NCI-H128 (cell line): ENCODE data around the gene NAB2.
"Not testable (repeated sequence)": the region's sequence is repeated elsewhere in the genome, so short reads cannot be mapped to it uniquely, and the experiment has no call there.

Experiments
- DNase-seq: peaks from one replicate; lab custom pipeline; 2025; ENCODE audit not compliant: unreplicated experiment; lab: John Stamatoyannopoulos, UW

The NAB2 gene

DNA sequence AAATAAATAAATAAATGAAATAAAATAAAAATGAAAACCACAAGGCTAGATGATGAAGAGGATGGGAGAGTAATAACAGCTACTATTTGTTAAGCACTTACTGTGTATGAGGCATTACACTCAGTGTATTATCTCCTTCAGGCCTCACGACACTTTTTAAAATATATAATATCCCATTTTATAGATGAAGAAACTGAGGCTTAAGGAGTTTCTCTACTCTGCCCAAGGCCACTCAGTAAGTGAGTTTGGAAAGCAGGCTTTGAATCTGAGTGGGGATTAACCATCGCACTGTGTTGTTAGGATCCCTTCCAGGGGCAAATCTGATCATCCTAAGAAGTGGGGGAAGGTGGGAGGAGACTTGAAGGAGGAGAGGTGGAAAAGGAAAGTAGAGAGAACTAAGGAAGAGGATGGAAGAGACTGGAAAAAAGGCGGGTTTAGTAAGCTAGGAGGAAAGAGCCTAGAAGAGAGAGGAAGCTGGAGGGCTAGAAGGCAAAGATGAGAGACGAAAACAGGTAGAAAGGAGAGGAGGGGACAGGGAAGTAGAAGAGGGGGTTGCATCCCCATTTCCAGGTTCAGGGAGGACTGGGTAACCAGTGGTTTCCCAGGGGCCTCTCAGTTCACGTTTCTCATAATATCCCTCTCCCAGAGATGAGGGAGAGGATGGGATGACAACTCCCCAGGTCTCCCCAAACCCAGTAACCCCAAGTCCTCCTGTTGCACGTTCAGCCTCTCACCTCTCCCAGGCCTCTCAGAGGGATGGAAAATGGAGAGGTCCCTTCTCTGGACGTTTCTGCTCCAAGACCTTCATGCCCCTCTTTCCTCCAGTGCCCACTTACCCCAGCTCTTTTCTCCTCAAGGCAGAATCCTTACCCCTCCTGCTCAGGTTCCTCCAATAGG, 20.5 kb downstream of the NAB2 start:
- no peak for DNase-seq

DNA sequence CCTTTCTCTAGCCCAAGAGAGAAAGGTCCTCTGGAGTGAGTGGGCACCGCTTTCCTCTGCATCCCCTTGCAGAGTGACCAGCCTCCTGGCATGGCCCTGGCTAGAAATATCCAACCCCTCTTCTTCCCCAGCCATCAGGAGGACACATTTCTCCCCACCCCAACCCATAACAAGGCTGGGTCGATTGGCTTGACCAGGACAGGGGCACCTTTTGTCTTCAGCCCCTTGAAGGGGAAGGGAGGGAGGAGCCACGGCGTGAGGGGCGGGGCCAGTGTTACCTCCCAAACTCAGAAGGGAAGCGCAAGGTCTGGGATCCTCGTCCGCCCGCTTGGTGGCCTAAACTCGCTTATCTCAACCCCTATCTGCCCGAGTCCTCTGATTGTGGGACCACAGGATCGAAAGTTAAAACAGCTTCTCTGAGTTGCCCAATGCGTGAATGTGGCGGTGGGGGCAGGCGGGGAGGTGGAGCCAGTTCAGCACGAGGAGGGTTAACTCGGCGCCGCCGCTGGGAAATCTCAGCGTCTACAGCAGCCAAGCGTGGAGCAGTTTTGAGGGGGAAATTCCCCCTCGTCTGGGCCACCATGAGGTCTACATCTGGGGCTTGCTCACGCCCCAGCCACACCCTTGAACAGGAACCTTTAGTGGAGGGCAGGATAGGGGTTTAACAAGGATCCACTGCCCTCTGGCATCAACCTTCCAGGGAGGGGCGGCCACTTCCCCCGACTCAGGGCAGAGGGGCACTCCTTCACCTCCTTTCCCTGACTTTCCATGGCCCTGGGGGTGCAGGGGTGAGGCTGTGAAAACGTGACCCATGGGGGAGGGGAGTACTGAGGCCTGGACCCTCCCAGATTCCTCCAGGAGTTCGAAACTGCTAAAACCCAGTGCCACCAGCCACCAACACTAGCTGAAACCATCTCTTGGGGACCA, 21.5 kb downstream of the NAB2 start:
- DNase-seq, result no peak

DNA sequence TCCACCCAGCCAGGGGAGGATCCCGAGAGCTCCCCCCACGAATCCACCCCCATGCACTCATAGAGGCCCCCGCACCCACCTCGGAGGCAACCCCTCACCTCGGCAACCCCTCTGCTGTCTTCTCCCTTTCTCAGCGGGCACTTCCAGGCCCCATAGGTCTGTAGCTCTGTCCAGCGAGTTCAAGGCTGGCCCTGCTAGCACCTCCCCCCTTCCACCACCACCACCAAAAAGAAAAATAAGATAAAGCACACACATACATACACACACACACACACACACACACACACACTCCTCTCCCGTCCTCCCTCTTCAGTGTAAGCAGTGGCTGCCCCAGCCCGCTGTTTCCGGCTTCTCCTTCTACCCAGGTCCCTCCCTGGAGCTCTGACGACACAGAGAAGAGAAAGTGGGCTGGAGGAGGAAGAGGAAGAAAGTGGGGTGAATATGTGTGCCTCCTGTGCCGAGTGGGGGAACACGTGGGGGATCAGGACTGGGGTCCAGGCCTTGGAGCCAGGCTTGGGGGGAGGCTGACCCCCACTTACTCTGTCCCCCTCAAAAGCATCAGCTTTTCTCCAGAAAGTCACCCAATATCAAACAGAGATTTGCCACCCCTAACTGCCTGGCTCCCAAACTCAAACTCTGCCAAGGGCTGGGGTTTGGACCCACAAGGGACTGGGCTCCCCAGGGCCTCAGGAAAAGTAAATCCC, 22.3 kb downstream of the NAB2 start, which contains the start of gene STAT6:
Gene STAT6 (minus strand): TSS at position 332 of the 704 bp plus-strand sequence. CDS start 3,084 bp downstream, outside the sequence.
- no peak for DNase-seq

DNA sequence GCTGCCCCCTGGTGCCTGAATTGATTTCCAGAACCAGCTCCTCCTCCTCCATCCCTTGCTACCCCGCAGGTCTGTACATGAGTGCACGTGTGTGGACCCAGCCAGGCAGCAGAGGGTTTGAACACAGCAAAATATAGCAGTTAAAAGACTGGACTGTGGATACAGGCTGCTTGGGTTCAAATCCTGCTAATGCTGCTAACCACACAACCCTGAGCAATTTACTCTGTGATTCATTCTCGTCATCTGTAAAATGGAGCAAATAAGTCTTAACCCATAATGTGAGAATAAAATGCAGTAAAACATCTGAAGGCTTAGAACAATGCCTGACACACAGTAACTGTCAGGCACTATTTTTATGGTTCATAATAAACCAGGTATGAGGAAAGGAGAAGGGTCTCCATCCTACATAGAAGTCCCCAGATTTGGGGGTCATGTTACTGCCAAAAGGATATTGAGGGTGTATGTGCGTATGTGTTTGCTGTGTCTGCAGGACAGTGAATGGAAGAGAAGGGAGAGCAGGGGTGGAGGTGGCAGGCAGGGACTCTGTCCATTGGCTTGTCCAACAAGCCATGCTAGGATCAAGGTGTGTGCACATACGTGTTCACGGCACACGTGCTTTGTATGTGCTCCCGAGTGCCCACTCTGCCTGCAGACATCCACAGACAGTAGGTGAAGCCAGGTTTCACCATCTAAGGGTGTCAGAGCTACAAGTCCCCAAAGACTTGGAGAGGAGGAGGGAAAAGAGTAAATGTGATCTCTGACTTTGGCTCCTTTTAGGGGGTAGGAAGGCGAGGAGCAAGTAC, 23.8 kb downstream of the NAB2 start:
- no peak for DNase-seq

DNA sequence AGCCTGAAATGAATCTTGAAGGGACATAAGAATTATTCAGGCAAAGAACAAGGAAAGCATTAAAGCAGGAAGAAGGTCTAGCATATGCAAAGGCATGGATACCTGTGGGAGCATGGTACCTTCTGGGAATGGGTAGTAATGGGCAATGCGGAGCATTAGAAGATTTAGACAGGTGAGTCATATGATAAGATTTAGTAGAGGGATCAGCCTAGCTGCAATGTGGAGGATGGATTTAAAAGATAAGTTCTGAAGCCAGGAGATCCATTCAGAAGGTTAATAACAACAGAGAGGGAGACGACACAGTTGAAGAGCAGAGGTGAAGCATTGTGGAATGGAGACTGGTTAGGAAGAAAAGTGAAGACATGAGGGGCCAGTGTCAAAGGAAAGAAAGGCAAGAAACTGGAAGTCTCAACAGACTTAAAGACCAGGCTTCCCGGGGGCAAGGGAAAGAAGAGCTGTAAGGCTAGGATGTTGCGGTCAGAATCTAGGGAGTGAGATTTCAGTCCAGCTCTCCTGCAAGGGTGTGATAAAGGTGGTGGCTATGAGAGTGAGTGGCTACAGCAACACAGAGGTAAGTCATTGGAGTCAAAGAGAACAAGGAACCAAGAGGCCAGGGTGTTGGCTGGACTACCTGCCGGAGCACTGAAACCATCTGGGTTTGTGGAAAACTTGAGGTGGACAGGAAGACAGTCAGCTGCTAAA, 27.8 kb downstream of the NAB2 start:
- DNase-seq, result no peak

DNA sequence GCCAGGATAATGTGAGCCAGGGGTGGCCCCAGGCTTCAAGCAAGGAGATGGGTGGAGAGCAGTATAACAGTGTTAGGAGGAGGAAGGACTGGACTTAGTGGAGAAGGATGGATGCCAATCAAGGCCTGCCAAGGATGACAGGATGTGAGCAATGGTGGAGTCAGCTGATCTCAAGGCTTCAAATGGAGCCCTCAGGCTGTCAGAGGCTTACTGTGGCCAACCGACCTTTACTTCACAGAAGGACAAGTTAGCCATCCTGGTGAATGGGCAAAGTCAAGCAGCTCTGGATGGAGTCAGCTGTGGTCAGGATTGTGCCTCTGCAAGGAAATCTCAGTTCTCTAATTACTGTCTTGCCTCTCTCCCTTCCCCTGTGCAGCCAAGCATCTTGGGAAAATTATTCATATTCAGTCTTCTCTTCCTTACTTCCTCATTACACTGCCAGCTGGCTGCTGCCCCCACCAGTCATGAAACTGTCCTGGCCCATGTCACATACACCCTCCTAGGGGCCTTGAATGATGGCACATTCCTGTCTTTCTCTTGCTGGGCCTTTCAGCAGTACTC, 29.9 kb downstream of the NAB2 start:
- no peak for DNase-seq

DNA sequence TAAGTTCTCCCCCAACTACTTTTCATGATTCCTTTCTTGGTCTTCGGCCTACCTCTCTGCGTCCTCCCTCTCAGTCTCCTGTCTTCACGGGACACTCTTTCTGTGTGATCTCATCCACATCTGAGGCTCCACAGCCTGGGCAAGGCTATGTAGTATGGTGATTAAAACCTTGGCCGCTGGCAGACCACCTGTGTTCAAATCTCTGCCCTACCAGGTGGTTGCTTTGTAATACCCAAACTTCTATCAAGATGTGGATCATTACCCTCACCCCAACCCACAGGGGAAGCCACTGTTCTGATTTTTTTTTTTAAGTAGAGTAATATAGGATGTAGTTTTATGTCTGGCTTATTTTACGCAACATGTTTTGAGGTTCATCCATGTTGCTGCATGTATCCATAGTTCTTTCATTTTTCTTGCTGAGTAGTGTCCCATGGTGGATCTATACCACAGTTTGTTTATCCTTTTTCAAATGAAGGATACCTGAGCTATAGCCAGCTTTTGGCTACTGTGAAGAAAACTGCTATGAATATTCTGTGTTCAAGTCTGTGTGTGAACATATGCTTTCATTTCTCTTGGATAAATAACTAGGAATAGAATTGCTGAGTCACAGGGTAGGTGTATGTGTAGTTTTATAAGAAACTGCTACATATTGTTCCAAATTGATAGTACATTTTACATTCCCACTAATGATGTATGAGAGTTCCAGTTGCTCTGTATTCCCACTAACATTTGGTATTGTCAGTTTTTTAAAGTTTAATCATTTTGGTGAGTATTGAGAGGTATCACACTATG, 30.6 kb downstream of the NAB2 start:
- DNase-seq, result no peak

DNA sequence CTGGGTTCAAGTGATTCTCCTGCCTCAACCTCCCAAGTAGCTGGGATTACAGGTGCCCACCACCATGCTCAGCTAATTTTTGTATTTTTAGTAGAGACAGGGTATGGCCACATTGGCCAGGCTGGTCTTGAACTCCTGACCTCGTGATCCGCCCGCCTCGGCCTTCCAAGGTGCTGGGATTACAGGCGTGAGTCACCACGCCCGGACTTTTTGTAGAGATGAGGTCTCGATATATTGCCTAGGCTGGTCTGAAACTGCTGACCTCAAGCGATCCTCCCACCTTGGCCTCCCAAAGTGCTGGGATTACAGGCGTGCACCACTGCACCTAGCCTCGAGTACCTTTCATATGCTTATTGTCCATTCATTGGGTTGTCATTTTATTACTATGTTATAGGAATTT, 31.8 kb downstream of the NAB2 start:
- DNase-seq, result not testable (repeated sequence)

DNA sequence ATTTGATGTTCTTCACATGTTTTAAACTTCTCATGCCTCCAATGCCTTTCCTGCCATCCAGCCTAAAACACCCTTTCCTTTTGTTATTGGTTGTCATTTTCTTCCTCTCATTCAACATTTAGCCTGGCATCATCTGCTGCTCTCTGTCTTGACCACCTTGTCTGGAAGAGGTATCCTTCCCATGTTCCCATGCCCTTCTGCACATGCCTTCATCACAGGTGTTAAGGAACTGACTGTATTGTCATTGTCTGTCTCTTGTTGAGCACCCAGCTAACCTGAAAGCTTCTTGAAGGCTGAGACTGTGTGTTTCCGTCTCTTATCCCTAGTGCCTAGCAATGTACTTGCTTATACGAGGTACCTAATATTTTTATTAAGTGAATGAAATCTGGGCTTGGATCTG, 34.9 kb downstream of the NAB2 start:
- DNase-seq, result no peak

DNA sequence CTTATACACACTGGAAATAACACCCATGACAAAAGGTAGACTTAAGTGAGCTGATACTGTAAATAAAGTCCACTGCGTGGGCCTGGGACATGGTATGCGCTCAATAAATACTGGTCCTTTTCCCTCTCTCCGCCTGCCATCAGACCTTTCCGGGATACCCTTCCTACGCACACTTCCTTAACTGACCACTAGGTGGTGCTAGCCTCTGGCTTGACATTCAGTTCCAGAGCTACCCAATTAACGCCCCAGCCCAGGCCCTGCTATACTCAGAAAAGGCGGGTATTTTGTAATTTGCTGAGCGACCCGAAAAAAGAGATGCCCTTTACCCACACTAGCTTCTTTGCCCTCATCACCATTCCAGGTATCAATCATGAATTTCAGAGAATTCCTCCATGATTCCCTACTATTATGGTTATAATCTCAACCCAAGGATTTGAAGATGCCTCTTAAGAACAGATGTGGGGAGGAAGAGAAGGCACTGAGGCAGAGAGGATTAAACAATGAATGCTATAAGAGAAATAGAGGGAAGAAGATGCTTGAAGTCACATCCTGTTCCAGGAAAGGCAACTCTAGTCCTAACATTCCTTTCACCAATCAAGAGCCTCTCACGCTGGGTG, 35.5 kb downstream of the NAB2 start:
- DNase-seq, result peak; percentile 60

DNA sequence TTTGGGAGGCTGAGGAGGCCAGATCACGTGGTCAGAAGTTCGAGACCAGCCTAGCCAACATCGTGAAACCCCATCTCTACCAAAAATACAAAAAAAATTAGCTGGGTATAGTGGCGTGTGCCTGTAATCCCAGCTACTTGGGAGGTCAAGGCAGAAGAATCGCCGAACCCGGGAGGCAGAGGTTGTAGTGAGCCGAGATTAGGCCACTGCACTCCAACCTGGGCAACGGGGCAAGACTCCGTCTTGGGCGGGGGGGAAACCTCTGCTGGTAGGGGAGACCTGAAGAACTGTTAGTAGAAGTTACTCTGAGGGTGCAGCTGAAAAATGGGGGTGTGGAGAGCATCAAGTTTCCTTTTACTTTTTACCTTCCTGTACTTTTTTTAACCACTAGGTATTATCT, 37.1 kb downstream of the NAB2 start:
- no peak for DNase-seq

DNA sequence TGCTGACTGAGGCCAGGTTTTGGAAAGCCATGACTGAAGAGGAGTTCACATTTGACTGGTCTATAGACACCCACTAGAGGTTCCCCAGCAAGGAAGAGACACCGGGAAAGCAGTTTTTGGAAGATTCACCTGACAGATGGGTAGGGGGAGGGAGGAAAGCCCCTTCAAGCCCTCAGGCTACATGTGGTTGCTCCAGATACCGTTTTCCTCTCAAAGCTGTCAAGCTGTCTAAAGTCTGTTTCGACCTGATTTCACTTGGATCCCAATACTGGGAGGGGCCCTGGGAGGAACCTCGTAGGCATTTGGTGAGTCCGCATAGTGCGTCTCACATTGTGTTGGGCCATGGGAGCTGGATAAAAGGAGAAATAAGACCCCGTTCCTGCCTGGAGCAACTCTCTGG, 37.6 kb downstream of the NAB2 start:
- DNase-seq, result no peak

DNA sequence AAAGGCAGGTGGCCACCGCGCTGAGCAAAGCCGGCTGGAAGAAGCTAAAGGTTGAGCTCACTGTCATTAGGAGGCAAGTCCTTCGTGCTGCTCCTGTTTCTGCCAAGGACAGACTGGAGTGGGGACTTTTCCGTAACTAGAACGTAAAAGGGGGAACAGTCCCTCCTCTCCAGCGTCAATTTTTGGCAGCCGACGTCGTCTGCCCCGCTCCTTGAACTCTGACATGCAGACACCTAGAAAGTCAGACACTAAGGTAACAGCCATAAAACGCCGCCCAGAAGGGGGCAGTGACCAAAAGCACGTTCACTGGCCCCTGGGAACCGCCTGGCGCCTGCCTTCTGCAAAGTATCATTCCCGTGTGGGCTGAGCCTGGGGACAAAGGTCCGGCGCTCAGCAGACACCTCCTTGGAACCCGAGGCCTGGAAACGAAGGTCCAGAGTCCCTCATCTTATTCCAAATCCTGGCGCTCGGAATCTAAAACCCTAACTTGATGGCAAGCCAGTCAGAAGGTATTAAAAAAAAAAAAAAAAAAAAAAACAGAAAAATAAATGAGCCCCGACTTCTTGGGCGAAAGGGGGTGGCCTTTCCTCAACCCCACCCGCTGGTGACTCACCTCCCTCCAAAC, 38.3 kb downstream of the NAB2 start:
- DNase-seq, result peak; percentile 17

DNA sequence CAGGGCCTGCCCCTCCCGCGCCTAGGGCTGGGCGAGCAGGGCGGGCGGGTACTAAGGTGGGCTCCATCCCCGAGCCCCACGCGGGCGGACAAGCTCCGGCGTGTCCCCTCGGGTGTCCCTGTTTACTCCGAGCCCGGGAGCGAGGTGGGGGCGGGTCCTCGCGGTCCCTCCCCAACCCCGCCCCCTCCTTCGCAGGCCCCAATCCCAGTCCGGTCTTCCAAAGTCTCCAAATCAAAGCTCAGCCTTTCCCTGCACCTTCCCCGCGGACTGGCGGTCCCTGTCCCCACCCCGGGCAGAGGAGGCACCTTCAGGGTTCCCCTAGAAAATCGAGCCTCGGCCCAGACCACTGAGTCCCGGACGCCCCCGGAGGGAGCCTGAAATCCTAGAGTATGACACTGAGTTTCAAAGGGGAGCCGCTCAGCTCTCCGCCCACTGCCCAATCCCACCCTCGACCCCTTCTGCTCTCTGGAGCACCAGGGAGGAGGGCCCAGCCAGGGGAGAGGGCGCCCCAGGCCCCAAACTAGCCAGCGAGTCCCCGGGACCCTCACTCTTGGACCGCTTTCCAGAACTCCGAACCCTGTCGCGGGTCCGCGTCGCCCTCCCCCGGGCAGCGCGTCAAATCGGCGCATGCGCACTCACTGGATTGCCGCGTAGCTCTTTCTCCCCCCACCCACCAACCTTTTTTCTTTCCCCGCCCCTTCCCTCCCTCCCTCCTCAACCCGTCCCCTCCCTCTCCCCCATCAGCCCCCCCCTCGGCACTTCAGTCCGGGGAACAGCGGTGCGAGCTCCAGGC, 39.0 kb downstream of the NAB2 start, which contains the start of gene LRP1:
Gene LRP1 (plus strand): TSS at position 758 of the 793 bp plus-strand sequence. CDS start 482 bp downstream, outside the sequence.
- peak; percentile 57 for DNase-seq

DNA sequence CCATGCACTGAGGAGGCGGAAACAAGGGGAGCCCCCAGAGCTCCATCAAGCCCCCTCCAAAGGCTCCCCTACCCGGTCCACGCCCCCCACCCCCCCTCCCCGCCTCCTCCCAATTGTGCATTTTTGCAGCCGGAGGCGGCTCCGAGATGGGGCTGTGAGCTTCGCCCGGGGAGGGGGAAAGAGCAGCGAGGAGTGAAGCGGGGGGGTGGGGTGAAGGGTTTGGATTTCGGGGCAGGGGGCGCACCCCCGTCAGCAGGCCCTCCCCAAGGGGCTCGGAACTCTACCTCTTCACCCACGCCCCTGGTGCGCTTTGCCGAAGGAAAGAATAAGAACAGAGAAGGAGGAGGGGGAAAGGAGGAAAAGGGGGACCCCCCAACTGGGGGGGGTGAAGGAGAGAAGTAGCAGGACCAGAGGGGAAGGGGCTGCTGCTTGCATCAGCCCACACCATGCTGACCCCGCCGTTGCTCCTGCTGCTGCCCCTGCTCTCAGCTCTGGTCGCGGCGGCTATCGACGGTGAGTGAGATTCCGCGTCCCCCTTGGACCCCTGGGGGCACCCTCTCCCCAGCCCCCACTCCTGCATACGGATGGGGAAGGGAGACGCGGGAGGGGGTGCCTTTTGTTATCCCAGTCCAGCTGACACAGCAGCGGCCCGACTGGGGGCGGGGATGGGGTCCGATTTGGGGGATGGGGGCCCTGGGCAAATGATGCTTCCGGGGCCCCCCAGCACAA, 39.8 kb downstream of the NAB2 start:
- no peak for DNase-seq

DNA sequence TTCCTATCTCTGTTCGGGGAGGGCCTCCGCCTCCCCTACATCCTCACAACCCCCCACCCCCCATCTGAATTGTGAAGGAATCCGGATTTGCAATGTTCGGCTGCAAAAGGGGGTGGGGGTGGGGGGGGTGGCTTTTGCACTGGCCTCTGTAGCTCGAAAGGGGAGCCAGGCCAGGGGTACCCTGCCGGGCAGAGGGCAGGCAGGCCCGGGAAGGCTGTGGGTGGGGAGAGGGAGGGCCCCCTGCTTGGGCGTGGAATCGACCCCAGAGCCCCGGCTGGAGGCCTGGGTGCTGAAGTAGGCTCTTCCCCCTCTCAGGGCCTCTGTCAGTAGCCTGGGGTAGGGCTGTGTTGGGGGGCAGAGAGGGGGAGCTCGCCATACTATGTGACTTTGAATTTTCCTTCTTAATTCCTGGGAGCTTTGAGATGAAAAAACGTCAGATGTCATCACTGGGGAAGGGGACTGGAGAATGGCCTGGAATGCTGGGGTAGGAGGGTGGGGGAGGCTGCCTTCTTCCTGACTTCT, 40.5 kb downstream of the NAB2 start:
- no peak for DNase-seq
